Embryonic facial prominence (tissue), 1 donor: Measurements from ENCODE around the gene RUBCN.
"Not testable (repeated sequence)": the region's sequence is repeated elsewhere in the genome, so short reads cannot be mapped to it uniquely, and the experiment has no call there.

Experiments used
- DNase-seq: peaks from one replicate; pipeline ENCODE4 v3.0.0-alpha.2; 2016; ENCODE audit errors: extremely low spot score

RUBCN gene

DNA sequence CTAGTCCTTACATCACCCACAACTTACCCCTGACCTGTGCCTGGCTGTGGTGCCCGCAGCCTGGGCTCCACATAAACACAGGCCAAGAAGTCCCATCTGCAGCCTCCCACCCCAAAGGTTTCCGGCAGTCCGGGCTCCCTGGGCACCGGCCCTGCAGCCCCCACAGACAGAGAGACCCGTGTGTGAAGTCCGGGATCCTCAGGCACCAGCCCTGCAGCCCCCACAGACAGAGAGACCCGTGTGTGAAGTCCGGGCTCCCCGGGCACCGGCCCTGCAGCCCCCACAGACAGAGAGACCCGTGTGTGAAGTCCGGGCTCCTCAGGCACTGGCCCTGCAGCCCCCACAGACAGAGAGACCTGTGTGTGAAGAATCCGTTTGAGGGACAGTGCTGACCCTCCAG is 78.0 kb downstream of the RUBCN start:
- DNase-seq, result not testable (repeated sequence)

DNA sequence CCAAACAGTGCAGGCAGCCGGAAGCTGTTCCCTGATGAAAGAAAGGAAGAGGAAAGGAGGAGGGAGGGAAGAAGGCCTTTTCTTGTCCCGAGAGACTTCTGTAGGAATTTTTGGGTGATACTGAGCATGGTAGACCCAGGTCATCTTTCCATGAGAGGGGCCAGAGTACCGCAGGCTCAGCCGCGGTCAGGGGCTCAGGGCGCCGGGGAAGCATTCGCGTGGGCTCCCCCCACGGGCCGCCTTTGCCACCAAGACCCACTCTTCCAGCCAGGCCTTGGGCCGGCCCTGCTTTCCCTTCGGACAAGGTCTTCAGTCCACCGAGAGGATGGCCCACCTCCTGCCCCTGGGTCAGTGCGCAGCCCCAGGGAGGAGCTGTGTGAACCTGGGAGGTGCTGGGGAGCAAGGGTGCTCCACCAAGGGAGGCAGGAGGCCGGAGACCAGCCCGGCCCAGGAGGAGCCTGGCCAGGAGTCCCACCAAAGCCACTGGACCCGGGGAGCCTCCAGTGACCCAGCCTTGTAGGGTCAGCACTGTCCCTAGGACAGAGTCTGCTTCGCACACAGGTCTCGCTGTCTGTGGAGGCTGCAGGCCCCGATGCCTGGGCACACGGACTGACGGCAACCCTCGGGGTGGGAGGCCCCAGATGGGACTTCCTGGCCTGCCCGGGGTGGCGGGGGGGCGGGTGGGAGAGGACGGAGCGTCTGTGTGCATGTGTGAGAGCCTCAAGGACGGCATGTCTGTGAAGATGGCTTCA is 79.0 kb downstream of the RUBCN start:
- not testable (repeated sequence) for DNase-seq

DNA sequence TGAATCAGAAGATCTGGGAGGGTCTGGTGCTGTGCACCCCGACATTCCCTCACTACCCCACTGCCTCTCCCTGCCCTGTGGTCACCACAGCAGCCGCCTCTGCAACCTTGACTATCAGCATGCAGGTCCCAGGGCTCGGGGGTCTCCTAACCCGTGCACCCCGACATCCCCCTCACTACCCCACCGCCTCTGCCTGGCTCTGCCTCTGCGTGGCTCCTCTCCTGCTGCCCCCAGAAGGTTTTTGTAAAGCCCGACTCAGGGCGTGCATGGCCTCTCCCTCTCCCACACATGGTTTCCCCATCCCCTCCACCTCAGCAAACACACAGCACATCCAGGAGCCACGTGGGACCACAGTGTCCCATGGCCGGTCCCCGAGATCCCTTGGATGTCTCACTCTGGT is 79.7 kb downstream of the RUBCN start:
- not testable (repeated sequence) for DNase-seq

DNA sequence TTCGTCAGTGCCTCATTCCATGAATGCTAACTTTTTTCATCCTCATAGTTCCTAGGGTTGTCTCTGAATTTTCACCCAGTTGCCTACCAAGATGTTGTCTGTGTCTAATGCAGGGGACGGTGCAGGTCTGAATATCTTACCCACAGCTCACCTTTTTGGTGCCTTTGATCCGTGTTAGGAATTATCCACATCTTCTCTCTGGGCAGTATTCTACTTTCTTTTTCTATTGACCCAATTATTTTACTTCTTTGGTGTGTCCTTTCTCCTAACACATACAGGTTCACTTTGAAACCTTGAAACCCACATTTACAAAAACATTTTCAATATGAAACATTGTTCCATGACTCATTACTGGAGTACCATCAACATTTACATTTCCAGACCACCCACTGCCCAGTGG is 80.6 kb downstream of the RUBCN start:
- not testable (repeated sequence) for DNase-seq

DNA sequence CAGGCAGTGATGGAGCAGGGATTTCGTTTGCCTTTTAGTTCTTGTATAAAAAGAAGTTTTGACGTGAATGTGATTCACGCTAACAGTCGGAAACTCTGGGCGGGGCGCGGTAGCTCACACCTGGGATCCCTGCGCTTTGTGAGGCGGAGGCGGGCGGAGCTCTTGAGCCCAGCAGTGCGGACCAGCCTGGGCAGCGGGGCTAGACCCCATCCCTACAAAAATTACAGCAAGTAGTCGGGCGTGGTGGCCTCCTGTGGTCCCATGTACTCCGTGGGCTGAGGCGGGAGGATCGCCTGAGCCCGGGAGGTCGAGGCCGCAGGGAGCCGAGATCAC is 81.7 kb downstream of the RUBCN start:
- DNase-seq, result not testable (repeated sequence)

DNA sequence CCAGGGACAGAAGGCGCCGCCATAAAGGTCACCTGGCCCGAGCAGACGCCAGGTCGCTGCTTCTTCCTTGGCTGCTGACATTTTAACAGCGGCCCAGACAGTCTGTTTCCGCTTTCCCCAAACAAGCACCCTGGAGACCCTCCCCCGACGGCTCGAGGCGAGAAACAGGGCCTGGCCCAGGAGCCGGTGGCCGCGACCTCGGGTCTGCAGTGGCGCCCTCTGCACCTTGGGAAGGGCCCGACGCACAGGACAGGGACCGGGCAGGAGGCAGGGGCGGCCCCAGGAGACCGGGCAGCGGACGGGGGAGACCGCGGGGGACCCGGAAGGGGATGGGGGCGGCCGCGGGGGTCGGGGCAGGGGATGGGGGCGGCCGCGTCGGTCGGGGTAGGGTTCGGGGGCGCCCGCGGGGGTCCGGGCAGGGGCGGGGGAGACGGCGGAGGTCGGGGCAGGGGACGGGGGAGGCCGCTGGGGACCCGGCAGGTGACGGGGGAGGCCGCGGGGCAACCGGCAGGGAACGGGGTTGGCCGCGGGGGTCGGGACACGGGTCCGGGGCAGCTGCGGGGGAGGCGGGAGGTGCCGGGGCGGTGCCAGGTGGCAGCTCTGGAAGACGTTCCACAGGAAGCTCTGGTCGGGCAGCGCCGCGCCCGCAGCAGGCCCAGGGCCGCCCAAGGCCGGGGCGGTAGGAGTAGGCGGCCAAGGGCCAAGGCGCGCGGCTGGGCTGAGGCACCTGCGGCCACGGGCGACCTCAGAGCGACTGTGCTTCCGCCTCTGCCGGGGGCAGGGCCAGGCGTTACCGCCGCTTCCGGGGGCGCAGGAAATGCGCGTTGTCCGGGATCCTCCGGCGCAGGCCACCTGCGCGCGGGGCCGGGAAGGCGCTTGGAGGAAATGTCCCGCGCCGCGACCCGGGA is 82.4 kb downstream of the RUBCN start:
- DNase-seq, result not testable (repeated sequence)

DNA sequence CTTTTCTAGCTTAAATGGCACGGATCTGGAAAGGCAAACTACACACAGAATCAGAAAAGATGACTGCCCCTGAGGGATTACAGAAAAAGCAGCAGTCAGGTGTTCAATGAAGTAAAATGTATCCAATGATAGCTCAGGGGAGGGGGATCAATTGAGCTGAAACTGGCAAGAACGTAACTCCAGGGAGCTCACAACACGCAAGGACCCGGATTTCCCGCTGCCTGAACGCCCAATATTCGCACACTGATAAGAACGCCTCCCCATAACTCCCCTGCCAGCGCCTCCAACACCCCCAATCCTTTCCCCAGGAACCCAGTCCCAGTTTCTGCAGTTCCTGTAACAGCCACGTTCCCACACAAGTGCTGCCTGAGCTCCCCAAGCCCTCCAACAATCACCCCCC is 83.8 kb downstream of the RUBCN start:
- DNase-seq, result not testable (repeated sequence)

DNA sequence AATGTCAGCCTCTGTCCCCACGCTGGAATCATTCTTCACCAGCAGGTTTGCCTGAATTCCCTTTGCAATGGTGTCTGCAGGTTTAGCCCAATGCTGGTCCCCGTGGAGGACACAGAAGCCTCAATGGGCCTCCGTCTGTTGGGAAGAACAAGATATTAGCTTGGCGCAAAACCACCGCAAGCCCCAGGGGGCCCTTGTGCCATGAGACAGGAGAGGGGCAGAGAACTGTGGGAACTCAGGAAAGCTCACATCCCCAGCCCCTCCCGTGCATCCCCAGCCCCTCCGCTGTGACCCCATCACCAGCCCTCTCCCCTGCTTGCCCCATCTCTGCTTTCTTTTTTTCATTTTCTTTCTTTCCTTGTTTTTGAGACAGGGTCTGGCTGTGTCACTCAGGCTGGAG is 89.1 kb downstream of the RUBCN start:
- DNase-seq, result not testable (repeated sequence)

DNA sequence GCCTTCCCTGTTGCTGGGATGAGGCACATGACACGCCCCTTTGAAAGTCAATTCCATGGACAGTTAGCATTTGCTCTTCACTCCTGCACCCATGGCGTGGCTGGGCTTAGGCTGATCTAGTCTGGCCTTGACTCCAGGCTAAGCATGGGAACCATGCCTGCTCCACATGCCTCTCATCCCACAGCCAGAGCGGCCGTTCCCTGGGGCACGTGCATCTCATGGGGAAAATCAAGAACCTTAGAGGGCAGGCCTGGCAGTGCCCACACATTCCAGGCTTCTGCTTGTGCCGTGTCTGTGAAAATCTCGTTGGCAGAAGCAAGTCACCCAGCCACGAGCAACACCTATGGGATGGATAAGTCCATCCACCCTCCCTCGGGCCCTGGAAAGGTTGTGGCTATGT is 89.5 kb downstream of the RUBCN start:
- DNase-seq, result not testable (repeated sequence)

DNA sequence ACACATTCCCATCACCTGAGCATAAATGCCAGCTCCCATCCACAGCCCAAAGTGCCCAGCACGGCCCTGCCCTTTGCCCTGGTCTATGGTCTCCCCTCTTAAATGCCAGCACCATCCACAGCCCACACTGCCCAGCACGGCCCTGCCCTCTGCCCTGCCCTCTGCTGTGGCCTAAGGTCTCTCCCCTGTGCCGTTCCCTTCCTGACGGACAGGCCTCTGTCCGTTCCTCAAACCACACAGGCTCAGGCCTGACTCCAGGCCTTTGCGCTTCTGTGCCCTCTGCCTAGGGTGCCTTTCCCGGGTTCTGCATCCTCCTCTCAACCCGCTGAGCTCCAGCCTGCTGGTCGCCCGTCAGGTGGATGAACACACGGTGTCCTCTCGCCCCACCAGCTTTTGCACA is 90.4 kb downstream of the RUBCN start:
- not testable (repeated sequence) for DNase-seq

DNA sequence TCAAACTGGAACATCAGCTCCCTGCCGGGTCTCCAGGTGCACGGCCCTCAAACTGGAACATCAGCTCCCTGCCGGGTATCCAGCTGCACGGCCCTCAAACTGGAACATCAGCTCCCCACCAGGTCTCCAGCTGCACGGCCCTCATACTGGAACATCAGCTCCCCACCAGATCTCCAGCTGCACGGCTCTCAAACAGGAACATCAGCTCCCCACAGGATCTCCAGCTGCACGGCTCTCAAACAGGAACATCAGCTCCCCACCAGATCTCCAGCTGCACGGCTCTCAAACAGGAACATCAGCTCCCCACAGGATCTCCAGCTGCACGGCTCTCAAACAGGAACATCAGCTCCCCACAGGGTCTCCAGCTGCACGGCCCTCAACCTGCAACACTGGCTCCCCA is 99.1 kb downstream of the RUBCN start:
- DNase-seq, result not testable (repeated sequence)

DNA sequence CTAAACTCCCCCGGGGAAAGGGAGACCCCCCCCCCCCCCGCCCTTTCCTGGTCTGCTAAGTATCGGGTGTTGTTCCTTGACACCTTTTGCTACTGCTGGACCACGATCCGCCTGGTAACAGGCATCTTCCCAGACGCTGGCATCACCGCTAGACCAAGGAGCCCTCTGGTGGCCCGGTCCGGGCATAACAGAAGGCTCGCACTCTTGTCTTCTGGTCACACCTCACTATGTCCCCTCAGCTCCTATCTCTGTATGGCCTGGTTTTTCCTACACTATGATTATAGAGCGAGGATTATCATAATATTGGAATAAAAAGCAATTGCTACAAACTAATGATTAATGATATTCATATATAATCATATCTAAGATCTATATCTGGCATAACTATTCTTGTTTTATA is 104.7 kb downstream of the RUBCN start:
- DNase-seq, result not testable (repeated sequence)

DNA sequence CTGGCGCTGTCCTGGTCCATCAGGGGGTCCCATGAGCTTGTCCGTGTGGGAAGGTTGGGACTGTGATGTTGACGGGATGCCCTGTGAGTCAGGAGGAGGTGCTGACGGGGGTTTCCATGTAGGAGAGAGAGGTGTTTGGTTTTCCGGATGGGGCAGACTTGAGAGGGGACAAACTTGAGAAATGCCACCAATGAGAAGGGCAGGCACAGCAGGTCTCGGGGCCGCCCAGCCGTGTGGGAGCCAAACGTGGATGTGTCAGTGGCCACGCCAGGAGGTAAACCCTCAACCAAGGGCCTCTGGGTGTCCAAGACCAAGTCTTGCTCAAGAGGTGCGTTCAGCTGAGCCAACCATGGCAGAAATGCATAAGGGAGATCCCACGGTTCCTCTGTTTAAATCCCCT is 105.9 kb downstream of the RUBCN start:
- not testable (repeated sequence) for DNase-seq

DNA sequence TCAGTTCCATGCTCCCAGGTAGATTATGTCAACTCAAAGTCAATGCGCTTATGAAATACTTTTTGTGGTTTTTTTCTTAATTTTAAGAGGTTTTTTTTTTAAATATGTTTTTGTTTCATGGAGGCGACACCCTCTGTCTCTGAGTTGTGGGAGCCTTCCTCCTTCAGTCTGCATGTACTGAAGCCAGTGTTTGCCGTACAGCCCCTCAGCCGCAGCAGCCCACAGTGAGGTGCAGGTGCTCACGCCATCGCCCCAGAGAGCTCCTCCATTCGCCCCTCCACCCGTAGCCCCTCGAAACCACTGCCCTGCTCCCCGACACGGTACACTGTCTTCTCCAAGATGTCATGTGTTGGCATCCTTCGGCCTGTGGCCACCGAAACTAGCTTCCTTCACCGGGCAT is 107.4 kb downstream of the RUBCN start:
- DNase-seq, result not testable (repeated sequence)

DNA sequence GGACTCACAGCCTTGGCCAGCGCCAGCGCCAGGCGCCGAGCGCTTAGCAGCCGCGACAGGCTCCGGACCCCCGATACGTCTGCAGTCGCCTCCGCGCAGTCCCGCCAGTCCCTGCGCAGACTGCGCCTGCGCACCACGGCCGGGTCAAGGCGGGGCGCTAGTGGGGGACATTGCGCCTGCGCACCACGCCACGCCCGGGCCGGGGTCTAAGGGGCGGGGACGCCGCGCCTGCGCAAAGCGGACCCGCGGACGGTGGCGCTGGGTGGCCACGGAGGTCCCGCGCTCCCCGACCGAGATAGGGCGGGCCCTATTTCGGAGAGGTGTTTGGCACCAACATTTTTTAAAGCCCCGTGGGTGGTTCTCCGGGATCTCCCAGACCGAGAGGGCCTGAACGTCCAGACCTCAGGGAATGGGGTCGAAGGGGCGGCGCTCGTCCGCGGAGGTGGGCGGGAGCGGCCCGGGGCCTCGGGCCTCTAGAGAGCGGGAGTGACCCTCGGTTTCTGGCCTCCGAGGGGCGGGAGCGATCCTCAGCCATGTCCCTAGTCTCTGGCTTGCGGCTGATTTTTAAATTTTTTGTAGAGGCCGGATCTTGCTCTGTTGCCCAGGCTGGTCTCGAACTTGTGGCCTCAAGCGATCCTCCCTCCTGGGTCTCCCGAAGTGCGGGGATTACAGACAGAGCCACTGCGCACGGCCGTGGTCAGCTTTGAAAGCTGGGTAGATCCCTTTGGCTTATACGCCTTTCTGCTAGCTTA is 108.8 kb downstream of the RUBCN start:
- DNase-seq, result peak; percentile 12

DNA sequence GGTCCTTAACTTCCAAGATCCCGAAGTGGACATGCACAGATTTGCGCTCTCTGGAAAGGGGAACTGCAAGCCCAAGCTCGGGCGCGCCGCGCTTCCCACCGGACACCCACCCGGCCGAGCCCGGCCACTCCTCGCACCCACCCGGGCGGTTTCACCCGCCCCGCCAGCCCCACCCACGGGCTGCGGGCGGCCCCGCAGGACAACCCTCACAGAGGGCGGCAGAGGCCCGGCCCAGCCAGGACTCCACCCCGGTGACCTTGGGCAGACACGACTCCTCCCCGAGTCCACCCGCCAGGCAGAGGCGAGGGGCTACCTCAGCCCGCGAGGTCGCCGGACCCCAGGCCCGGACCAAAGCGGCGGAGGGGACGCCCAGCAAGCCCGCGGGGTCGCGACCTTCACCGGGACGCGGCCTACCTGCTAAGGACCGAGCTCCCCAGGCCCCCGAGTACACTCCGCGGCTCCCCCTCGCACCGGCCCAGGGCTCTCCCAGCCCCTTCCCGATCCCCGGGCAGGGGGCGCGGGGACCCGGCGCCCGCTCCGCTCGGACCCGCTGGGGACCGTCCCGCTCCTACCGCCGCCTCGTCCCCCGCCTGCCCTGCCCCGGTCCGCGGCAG is 109.4 kb downstream of the RUBCN start:
- not testable (repeated sequence) for DNase-seq

DNA sequence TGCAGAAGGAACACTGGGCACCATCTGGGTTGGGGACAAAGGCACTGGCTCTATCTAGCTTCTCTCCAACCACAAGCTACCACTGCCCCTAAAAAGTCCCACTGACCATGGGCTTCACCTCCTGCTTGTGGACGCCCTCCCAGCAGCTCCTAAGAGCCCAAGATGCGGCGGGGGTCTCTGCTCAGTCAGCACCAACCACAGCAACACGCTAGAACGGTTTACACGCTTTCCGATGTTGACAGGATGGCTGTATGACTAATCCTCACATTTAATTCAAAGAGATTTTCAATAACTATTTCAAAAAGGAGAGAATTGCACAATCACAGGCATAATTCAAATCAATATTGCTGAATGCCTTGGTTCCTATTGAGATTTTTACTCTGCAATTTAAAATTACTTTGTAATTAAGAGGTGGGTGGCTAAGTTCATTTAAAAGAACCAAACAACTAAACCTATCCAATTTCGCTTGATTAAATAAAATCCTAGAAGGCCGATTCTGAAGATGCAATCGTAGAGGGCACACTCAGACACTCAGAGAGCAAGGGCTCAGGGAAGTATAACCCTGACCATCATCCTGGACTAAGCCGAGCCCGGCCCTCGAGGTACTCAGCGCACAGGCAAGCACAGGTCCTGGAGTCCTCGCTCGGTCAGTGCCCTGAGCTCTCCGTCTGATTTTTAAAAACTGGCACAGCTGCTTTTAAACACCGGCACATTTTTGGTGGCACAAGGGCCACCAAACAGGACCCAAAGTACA is 110.1 kb downstream of the RUBCN start:
- not testable (repeated sequence) for DNase-seq

DNA sequence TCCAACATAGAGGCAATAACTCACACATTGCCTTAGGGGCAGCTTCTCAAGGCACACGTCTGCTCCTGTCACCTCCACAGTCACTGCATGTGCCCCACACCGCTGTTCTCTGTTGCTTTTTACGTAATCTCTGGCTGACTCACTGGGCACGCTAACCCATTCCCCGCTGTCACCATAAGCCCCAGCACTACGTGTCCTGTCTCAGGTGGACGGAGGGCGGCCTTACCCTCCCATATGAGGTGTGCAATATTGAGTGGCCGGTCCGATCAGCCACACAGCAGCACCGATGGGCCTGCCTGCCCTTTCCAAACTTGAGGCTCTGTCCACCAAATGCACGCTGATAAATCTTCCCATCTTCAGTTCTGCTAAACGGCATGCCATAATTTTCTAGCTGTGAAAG is 115.2 kb downstream of the RUBCN start:
- not testable (repeated sequence) for DNase-seq
